Mucosa of rectum (tissue), 2 donors: ENCODE data around the gene NME7.

Experiments used
- H3K27ac ChIP-seq, 2 donors: one replicate each; pipeline ENCODE4 v1.7.0; 2013; ENCODE audit warnings: inconsistent platforms in 2 of 2, low read depth in 2 of 2, low read length in 2 of 2
- H3K27me3 ChIP-seq, 2 donors: one replicate each; pipeline ENCODE4 v1.7.0; 2013; ENCODE audit warnings: low read length in 2 of 2; ENCODE audit not compliant: control insufficient read depth in 2 of 2, insufficient read depth in 2 of 2
- H3K36me3 ChIP-seq, 2 donors: one replicate each; pipeline ENCODE4 v1.7.0; 2013; ENCODE audit warnings: low read length in 2 of 2; ENCODE audit not compliant: control insufficient read depth in 2 of 2, insufficient read depth in 2 of 2
- H3K4me1 ChIP-seq, 2 donors: one replicate each; pipeline ENCODE4 v1.7.0; 2013; ENCODE audit warnings: low read length in 2 of 2, mild to moderate bottlenecking in 1 of 2; ENCODE audit not compliant: control insufficient read depth in 2 of 2, insufficient read depth in 2 of 2
- H3K4me3 ChIP-seq, 2 donors: one replicate each; pipeline ENCODE4 v1.7.0; 2013; ENCODE audit warnings: low read length in 2 of 2
- H3K9ac ChIP-seq, 2 donors: one replicate each; pipeline ENCODE4 v1.7.0; 2013; ENCODE audit warnings: low read length in 2 of 2, low read depth in 1 of 2, mild to moderate bottlenecking in 1 of 2
- H3K9me3 ChIP-seq, 2 donors: one replicate each; pipeline ENCODE4 v1.7.0; 2013; ENCODE audit warnings: low read length in 2 of 2; ENCODE audit not compliant: control insufficient read depth in 2 of 2
- donor health status: healthy.
- donor health status: Normal muscosa, but diverticular disease.

NME7 gene

DNA sequence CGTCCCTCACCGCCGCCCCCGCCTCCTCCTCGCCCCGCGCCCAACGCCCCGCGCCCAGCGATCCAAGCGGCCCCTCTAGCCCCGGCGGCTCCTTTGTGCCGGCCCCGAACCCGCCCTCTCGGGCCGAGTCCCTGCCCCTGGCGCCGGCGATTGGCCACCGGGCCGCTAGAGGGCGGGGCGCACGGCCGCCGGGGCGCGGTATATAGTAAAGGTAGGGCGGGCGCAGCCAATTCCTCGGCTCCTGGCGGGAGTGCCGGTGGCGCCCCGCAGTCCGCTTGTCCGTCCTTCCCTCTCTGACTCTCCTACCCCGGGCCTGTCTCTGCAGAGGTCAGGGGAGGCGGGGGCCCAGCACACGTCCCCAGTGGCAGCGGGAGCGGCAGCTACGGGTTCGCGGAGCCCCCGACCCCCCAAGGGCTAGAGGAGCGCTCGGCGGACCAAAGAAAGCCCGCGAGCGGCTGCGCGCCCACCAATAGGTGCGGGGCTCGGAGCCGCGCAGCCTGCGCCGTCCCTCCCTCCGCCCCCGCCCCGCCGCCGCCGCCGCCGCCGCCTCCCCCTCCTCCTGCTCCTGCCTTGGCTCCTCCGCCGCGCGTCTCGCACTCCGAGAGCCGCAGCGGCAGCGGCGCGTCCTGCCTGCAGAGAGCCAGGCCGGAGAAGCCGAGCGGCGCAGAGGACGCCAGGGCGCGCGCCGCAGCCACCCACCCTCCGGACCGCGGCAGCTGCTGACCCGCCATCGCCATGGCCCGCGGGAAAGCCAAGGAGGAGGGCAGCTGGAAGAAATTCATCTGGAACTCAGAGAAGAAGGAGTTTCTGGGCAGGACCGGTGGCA lies 261.3 kb downstream of the NME7 start, which contains the start of gene ATP1B1:
Gene ATP1B1 (plus strand): TSS at position 596 of the 826 bp plus-strand sequence. CDS start 140 bp downstream, at position 736.
- H3K9ac ChIP-seq = peak within 1 kb of the TSS; percentile 83 to 94
- peak within 1 kb of the TSS; percentile 85 to 92 for H3K27ac ChIP-seq
- no peaks in the 10 kb centered on the region for H3K27me3 ChIP-seq
- peaks cover 46 to 60% of the 10 kb centered on the region in 2 donors for H3K4me1 ChIP-seq
- no peaks in the 10 kb centered on the region for H3K9me3 ChIP-seq
- H3K36me3 ChIP-seq = peaks cover 3 to 6% of the 10 kb centered on the region in 2 donors
- H3K4me3 ChIP-seq = peak within 1 kb of the TSS; percentile 85 to 92

- H3K27ac ChIP-seq = peak overlapping the region; percentile 85 to 92
- peaks cover 0 to 6% of the 10 kb centered on the region in 2 donors for H3K36me3 ChIP-seq
- H3K4me3 ChIP-seq = peak overlapping the region; percentile 72 to 85
- H3K4me1 ChIP-seq = peaks cover 45 to 60% of the 10 kb centered on the region in 2 donors
- no peaks in the 10 kb centered on the region for H3K9me3 ChIP-seq
- peak overlapping the region; percentile 63 to 69 for H3K9ac ChIP-seq
- H3K27me3 ChIP-seq = no peaks in the 10 kb centered on the region
These were observed 262.0 kb downstream of the NME7 start for GRCh38 chr1:169105434-169106094.

DNA sequence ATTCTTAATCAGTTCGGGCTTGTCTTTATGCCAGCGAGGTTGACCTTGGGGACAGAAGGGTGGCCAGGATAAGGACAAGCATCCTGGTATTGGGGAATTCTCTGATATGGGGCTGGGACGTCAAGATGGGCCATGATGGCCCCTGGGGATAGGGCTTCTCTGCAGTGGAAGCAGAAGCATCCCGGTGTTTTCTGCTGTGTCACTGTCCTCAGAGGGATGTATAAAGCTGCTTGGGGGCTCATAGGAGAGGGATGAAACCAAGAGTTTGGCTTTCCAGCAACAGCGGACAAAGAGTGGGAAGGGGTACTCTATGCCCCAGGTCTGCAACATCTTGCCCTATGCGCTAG lies 262.5 kb downstream of the NME7 start:
- peak overlapping the region; percentile 63 to 69 for H3K9ac ChIP-seq
- no peaks in the 10 kb centered on the region for H3K27me3 ChIP-seq
- H3K4me3 ChIP-seq = peak overlapping the region; percentile 72 to 85
- H3K27ac ChIP-seq = peak overlapping the region; percentile 85 to 92
- H3K4me1 ChIP-seq = peaks cover 45 to 60% of the 10 kb centered on the region in 2 donors
- H3K36me3 ChIP-seq = peaks cover 0 to 6% of the 10 kb centered on the region in 2 donors
- H3K9me3 ChIP-seq = no peaks in the 10 kb centered on the region

DNA sequence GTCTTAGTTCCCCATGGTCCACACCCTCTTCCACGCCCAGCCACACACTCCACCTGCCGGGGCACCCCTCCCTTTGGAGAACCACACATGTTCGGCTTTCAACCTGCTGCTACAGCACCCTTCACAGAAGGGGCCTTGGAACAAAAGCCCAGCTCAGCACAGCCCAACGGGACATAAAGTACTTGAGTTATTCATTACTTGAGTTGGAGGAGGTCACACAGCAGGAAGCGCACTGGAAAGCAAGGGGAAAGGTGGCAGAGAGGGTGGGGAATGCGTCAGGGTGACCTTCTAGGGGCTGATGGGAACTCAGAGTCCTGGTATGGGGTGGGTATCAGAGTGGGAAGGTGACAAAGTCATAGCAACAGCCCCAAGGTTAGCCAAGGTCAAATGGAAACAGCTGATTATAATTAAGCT lies 264.1 kb downstream of the NME7 start:
- H3K9me3 ChIP-seq = no peaks in the 10 kb centered on the region
- H3K9ac ChIP-seq = peak overlapping the region; percentile 60 to 69
- H3K4me1 ChIP-seq = peaks cover 34 to 48% of the 10 kb centered on the region in 2 donors
- H3K27me3 ChIP-seq = no peaks in the 10 kb centered on the region
- H3K4me3 ChIP-seq = peak overlapping the region; percentile 68 to 74
- H3K27ac ChIP-seq = peak overlapping the region; percentile 85 to 92
- H3K36me3 ChIP-seq = peaks cover 0 to 3% of the 10 kb centered on the region in 2 donors

DNA sequence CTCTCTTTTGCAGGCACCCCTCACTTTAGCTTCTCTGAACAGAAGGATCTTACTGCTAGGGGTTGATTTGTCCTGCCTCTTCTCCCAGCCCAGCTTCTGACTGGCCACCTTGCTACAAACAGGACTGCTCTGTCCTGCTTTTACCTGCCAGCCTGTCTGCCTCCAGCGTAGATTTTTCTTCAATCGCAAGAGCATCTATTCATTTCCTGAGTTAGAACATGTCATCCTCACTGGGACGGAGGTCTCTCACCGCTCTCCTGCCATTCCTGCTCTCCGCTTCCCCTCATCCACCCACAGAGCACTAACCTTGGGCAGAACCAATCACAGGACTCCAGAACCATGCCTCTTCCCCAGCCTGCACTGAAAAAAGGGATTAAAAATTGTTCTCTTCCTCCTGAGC lies 264.6 kb downstream of the NME7 start:
- H3K27me3 ChIP-seq = no peaks in the 10 kb centered on the region
- peak overlapping the region; percentile 68 to 74 for H3K4me3 ChIP-seq
- H3K9me3 ChIP-seq = no peaks in the 10 kb centered on the region
- peak overlapping the region; percentile 85 to 92 for H3K27ac ChIP-seq
- H3K4me1 ChIP-seq = peaks cover 32 to 48% of the 10 kb centered on the region in 2 donors
- no peaks in the 10 kb centered on the region for H3K36me3 ChIP-seq
- H3K9ac ChIP-seq = peak overlapping the region; percentile 60 to 69

DNA sequence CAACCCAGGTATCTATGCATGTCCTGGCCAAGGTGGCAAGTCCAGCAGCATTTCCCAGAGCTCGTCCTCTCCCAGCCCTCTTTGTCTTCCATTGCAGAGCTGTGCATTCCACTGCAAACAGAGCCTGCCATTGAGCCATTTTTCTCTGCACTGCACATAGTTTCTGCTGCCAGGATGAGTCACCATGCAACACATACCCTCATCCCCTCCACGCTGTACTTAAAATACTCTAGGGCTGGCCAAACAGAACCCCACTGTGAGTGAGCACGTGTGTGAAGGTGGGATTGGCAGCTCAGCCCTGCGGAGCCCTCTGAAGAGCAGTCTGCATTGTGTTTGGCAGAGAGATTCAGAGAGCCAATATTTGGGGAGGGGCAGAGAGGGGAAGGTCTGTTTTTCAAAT lies 265.0 kb downstream of the NME7 start:
- Histone ChIP-seq H3K4me3 (peak overlapping the region; percentile 68 to 74), H3K27me3 (no peaks in the 10 kb centered on the region), H3K9ac (peak overlapping the region; percentile 60 to 69), H3K27ac (peak overlapping the region; percentile 85 to 92), H3K9me3 (no peaks in the 10 kb centered on the region), H3K4me1 (peaks cover 32 to 48% of the 10 kb centered on the region in 2 donors), H3K36me3 (no peaks in the 10 kb centered on the region)

GRCh38 chr1:169100651-169101088 lies 266.9 kb downstream of the NME7 start:
- Histone ChIP-seq H3K4me1 (peaks cover 32 to 48% of the 10 kb centered on the region in 2 donors), H3K27me3 (no peaks in the 10 kb centered on the region), H3K27ac (peak overlapping the region; percentile 85 to 92), H3K9ac (peak overlapping the region in 1 of 2 donors; percentile 5), H3K9me3 (no peaks in the 10 kb centered on the region), H3K36me3 (no peaks in the 10 kb centered on the region), H3K4me3 (peak overlapping the region in 1 of 2 donors; percentile 68)

GRCh38 chr1:169100208-169100607 lies 267.4 kb downstream of the NME7 start:
- Histone ChIP-seq H3K4me3 (peak overlapping the region in 1 of 2 donors; percentile 34), H3K27ac (peak overlapping the region; percentile 20 to 85), H3K9me3 (no peaks in the 10 kb centered on the region), H3K4me1 (peaks cover 31 to 47% of the 10 kb centered on the region in 2 donors), H3K9ac (peak overlapping the region in 1 of 2 donors; percentile 5), H3K36me3 (no peaks in the 10 kb centered on the region), H3K27me3 (no peaks in the 10 kb centered on the region)

- H3K27me3 ChIP-seq = no peaks in the 10 kb centered on the region
- no peaks in the 10 kb centered on the region for H3K36me3 ChIP-seq
- H3K4me1 ChIP-seq = peaks cover 28 to 45% of the 10 kb centered on the region in 2 donors
- H3K27ac ChIP-seq = no peak overlapping the region
- H3K9ac ChIP-seq = no peak overlapping the region
- no peak overlapping the region for H3K4me3 ChIP-seq
- no peaks in the 10 kb centered on the region for H3K9me3 ChIP-seq
These were observed 268.0 kb downstream of the NME7 start for GRCh38 chr1:169099561-169099960.

DNA sequence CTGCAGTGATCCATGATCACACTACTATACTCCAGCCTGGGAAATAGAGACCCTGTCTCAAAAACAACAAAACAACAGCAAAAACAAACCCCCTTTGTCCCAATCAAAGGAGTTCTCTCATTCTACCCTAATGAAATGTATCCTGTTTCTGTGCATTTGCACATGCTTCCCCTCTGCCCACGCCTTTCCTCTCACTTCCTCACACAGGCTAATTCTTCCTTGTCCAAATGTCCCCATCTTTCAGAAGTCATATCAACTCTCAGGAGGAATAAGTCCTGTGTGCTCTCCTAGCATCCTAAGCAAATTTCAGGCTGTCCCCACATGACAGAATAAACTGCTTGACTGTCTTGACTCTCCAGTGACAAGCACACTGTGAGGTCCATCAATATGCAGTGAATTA lies 269.2 kb downstream of the NME7 start:
- Histone ChIP-seq H3K9ac (no peak overlapping the region), H3K27ac (no peak overlapping the region), H3K27me3 (no peaks in the 10 kb centered on the region), H3K4me3 (no peak overlapping the region), H3K4me1 (peaks cover 19 to 33% of the 10 kb centered on the region in 2 donors), H3K36me3 (no peaks in the 10 kb centered on the region), H3K9me3 (no peaks in the 10 kb centered on the region)
